Brain microvascular endothelial cell (primary cell): ENCODE data around the gene KLF16.

Experiments
- DNase-seq: peaks from one replicate; pipeline ENCODE4 v3.0.0-alpha.2; 2020
- H3K27ac ChIP-seq: fragments of 250-450 bp; sonication (Bioruptor Pico); 2 replicates; pipeline ENCODE4 v1.5.1; 2020; ENCODE audit warnings: mild to moderate bottlenecking, moderate library complexity
- H3K27me3 ChIP-seq: fragments of 250-450 bp; sonication (Bioruptor Pico); replicated peaks from 2 replicates; pipeline ENCODE4 v1.5.1; 2020; ENCODE audit warnings: mild to moderate bottlenecking
- H3K36me3 ChIP-seq: fragments of 250-450 bp; sonication (Bioruptor Pico); replicated peaks from 2 replicates; pipeline ENCODE4 v1.5.1; 2020; ENCODE audit warnings: mild to moderate bottlenecking
- H3K4me3 ChIP-seq: 2 replicates; pipeline ENCODE4 v1.5.1; 2011; ENCODE audit warnings: low read depth, mild to moderate bottlenecking, control low read depth, low read length, moderate library complexity
- in situ Hi-C: cut with HindIII; loops from 2 replicates; pipeline ENCODE4 v1.10.0; 2017; ENCODE audit warnings: low sequenced_read_pairs, low pct_ligation_motif_present
- TF ChIP-seq, protein P1 (sequence below): IDR thresholded peaks from 2 replicates; pipeline ENCODE4 v1.5.1; 2011; ENCODE audit warnings: low read depth, mild to moderate bottlenecking, moderate library complexity, low read length, control low read depth, inconsistent platforms; ENCODE audit errors: missing control alignments

The KLF16 gene

DNA sequence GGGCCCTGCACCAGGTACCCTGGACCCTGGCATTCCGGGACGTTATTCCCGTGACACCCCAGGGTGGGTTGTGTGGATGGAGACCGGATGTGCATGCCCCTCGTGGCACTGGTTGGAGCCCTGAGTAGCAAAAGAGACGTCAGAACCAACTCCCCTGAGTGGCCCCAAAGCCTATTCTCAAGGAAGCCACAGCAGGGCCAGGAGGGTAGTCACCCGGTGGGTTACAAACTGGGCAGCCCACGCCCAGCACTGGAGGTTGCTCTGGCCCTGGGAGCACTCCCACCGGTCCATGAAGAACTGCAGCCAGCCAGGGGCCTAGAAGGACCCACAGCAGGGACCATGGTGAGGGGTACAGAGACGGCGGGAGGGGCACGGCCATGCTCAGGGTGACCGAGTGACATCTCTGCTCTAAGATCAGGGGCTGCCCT lies 7.5 kb downstream of the KLF16 start:
- in situ Hi-C loops: no loop called here
- TF ChIP-seq, protein P1, sequence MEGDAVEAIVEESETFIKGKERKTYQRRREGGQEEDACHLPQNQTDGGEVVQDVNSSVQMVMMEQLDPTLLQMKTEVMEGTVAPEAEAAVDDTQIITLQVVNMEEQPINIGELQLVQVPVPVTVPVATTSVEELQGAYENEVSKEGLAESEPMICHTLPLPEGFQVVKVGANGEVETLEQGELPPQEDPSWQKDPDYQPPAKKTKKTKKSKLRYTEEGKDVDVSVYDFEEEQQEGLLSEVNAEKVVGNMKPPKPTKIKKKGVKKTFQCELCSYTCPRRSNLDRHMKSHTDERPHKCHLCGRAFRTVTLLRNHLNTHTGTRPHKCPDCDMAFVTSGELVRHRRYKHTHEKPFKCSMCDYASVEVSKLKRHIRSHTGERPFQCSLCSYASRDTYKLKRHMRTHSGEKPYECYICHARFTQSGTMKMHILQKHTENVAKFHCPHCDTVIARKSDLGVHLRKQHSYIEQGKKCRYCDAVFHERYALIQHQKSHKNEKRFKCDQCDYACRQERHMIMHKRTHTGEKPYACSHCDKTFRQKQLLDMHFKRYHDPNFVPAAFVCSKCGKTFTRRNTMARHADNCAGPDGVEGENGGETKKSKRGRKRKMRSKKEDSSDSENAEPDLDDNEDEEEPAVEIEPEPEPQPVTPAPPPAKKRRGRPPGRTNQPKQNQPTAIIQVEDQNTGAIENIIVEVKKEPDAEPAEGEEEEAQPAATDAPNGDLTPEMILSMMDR: no peak
- no peak for DNase-seq
- Histone ChIP-seq H3K27me3 (no peaks in the 10 kb centered on the region), H3K4me3 (peak overlapping the region; percentile 39), H3K27ac (peak overlapping the region; percentile 52), H3K36me3 (peaks cover 5% of the 10 kb centered on the region)

DNA sequence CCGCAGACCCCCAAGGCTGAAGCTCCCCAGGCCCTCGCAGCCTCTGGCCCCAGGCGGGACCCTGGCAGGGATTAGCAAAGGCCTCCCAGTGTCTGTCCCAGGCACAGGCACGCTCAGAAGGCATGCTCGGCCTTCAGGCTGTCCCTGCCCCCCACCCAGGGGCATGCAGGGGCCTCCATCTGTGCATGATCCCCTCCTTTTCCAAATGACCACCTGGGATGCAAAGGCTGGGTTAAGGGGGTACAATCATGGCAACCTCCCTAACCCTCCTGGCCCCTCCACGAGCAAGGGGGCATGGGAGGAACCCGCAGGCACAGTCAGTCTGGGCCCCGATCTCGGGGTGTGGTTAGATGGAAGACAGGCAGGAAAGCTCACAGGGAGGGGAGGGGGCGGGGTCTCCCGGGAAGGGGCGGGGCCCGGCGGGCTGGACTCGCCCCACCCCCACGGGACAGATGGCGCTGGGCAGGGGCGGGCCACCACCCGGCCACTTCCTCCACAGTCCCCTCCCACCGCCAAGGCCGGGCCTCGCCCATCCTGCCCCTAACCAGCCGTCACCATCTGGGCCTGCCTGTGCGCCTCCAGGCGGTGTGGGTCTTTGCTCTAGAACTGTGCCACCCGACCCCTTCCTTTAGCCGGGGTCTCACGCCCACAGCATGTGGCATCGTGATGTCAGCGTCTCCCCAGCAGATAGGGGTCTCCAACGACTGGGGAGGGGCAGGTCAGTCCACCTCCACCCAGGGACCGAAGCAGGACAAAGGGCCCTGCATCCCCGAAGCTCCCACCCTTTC lies 8.1 kb downstream of the KLF16 start:
- Histone ChIP-seq H3K27me3 (no peaks in the 10 kb centered on the region), H3K27ac (peak overlapping the region; percentile 52), H3K36me3 (peaks cover 6% of the 10 kb centered on the region), H3K4me3 (peak overlapping the region; percentile 39)
- TF ChIP-seq, protein P1: no peak
- peak; percentile 81 for DNase-seq
- in situ Hi-C loops: no loop called here

DNA sequence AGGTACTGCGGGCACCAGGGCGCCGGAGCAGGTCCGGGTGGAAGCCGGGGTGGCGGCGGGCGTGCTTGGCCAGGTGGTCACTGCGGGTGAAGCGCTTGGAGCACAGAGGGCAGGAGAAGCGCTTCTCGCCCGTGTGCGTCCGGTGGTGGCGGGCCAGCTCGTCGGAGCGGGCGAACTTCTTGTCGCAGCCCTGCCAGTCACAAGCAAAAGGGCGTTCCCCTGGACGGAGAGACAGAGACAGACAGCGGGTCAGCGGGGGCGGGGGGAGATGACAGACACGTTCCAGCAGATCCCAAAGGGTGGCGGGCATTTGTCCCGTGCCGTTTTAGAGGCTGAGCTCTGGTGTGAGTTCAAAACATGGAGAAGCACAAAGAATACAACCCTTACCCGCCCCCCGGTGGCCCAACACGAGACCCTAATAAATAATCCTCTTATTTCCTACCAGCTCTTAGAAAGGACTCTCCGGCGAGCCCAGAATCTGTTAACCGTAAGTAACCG lies 8.8 kb downstream of the KLF16 start:
- no peak overlapping the region for H3K4me3 ChIP-seq
- DNase-seq: peak; percentile 41
- peak overlapping the region; percentile 25 for H3K27ac ChIP-seq
- peaks cover 6% of the 10 kb centered on the region for H3K36me3 ChIP-seq
- in situ Hi-C loops: no loop called here
- TF ChIP-seq, protein P1: no peak
- H3K27me3 ChIP-seq: no peaks in the 10 kb centered on the region

DNA sequence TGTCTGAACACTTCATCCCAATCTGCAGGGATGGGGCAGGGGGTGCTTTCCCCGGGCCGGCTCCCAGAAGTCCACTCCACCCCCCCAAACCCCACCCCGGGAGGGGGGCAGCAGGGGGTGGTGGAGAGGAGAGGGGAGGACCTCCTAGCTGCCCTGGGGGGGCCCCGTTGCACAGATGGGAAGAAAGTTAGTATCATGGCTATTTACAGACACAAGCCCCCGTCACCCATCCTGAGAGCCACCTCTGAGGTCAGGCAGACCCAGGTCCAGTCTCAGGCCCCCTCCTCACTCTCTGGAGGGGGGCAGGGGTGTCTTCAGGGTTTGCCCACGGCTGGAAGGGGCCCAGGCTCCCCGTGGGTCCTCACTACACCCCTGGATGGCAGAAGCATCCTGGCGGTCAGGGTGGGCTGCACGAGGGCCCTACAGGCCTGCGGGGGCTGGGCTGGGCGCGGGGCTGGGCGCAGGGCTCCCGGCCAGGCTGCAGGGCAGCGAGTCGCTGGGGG lies 9.3 kb downstream of the KLF16 start:
- no peak overlapping the region for H3K27ac ChIP-seq
- in situ Hi-C loops: no loop called here
- peaks cover 6% of the 10 kb centered on the region for H3K36me3 ChIP-seq
- no peak for DNase-seq
- TF ChIP-seq, protein P1: no peak
- no peak overlapping the region for H3K4me3 ChIP-seq
- H3K27me3 ChIP-seq: no peaks in the 10 kb centered on the region

DNA sequence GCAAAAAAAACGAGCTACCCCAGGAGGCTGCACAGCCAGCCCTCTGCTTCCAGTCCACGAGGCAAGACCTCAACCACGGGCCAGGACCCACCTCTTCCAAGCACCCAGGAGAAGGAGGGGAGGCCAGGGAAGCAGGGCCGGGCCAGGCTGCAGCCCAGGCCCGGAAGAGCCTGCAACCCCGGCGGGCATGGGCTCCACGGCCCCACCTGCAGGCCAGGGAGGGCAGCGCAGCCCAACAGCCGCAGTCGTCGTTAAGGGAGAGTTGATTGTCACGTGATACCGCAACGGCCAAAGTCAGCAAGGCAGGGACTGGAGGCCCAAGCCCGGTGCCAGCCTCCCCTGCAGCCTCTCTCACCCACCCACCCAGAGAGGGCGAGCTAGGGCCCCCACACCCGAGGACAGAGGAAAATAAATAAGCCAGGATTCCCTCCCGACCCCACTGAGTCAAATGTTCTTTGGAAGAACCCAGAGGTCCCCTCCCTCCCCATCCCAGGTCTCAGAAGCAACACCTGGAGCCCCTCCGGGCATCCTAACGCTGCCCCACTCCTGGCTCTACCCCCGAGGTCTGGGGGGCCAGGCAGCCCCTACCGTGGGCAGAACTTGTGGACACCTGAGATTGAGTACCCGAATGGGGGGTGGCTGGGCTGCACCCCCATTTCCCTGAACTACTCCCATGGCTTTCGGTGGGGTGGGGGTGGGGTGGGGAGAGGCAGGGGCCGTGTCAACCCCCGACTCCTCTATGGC lies 9.9 kb downstream of the KLF16 start:
- in situ Hi-C loops: no loop called here

More for the DNA sequence above, 9.9 kb downstream of the KLF16 start:
- Histone ChIP-seq H3K36me3 (peaks cover 6% of the 10 kb centered on the region), H3K4me3 (no peak overlapping the region), H3K27me3 (no peaks in the 10 kb centered on the region), H3K27ac (no peak overlapping the region)
- TF ChIP-seq, protein P1: peak; percentile 86
- peak; percentile 67 for DNase-seq
